COLO668 (cell line): Measurements from ENCODE around the gene RAP1GDS1.
A peak's percentile ranks its signal among the peaks of the same experiment; 100 is the strongest.
"Not testable (repeated sequence)": the region's sequence is repeated elsewhere in the genome, so short reads cannot be mapped to it uniquely, and the experiment has no call there.

Experiments
- DNase-seq: peaks from one replicate; lab custom pipeline; 2025; ENCODE audit not compliant: unreplicated experiment; lab: John Stamatoyannopoulos, UW

Gene RAP1GDS1

GRCh38 chr4:98430708-98431403, 169.7 kb downstream of the RAP1GDS1 start:
- no peak for DNase-seq

- no peak for DNase-seq
These were observed 172.5 kb downstream of the RAP1GDS1 start for GRCh38 chr4:98433691-98434090.

GRCh38 chr4:98434816-98435215, 173.6 kb downstream of the RAP1GDS1 start:
- DNase-seq, result no peak

- DNase-seq, result no peak
These were observed 183.2 kb downstream of the RAP1GDS1 start for GRCh38 chr4:98444371-98444770.

- no peak for DNase-seq
These were observed 185.6 kb downstream of the RAP1GDS1 start for GRCh38 chr4:98446499-98447375.

GRCh38 chr4:98447648-98448047, 186.5 kb downstream of the RAP1GDS1 start:
- no peak for DNase-seq

- DNase-seq, result no peak
These were observed 187.7 kb downstream of the RAP1GDS1 start for GRCh38 chr4:98448908-98449307.

GRCh38 chr4:98452091-98452490, 190.9 kb downstream of the RAP1GDS1 start:
- no peak for DNase-seq

GRCh38 chr4:98457422-98457821, 196.2 kb downstream of the RAP1GDS1 start:
- DNase-seq, result not testable (repeated sequence)

- DNase-seq, result not testable (repeated sequence)
These were observed 200.1 kb downstream of the RAP1GDS1 start for GRCh38 chr4:98461121-98461865.

- DNase-seq, result no peak
These were observed 201.3 kb downstream of the RAP1GDS1 start for GRCh38 chr4:98462487-98462886.

GRCh38 chr4:98466868-98467599, 205.8 kb downstream of the RAP1GDS1 start:
- DNase-seq, result no peak

- peak; percentile 66 for DNase-seq
These were observed 206.5 kb downstream of the RAP1GDS1 start for GRCh38 chr4:98467627-98468072.

- DNase-seq, result no peak
These were observed 207.5 kb downstream of the RAP1GDS1 start for GRCh38 chr4:98468709-98469108.

GRCh38 chr4:98469771-98470170, 208.6 kb downstream of the RAP1GDS1 start:
- DNase-seq, result no peak

GRCh38 chr4:98470366-98470765, 209.2 kb downstream of the RAP1GDS1 start:
- DNase-seq, result no peak

- DNase-seq, result no peak
These were observed 209.6 kb downstream of the RAP1GDS1 start for GRCh38 chr4:98470831-98471230.

- DNase-seq, result no peak
These were observed 211.9 kb downstream of the RAP1GDS1 start for GRCh38 chr4:98473046-98473445.

GRCh38 chr4:98474408-98474844, 213.2 kb downstream of the RAP1GDS1 start:
- no peak for DNase-seq

GRCh38 chr4:98476891-98477290, 215.7 kb downstream of the RAP1GDS1 start:
- DNase-seq, result no peak

GRCh38 chr4:98479590-98479989, 218.4 kb downstream of the RAP1GDS1 start:
- not testable (repeated sequence) for DNase-seq
